Left ventricle myocardium inferior (tissue), 1 donor: ENCODE data around the gene LTBP1. TPM values are rescaled to one million over a fixed set of nuclear protein-coding genes. Genes with fewer than 3 reads are reported as not detected.

Experiments used
- DNase-seq: peaks from one replicate; pipeline ENCODE4 v3.0.0-alpha.2; 2020
- H3K27ac ChIP-seq: fragments of 200-600 bp; replicated peaks from 2 replicates; pipeline ENCODE4 v1.8.0; 2021
- H3K27me3 ChIP-seq: fragments of 200-600 bp; 2 replicates; pipeline ENCODE4 v1.8.0; 2021; ENCODE audit warnings: low read depth
- H3K36me3 ChIP-seq: fragments of 200-600 bp; 2 replicates; pipeline ENCODE4 v1.8.0; 2021
- H3K4me1 ChIP-seq: fragments of 200-600 bp; 2 replicates; pipeline ENCODE4 v1.8.0; 2021
- H3K4me3 ChIP-seq: fragments of 200-600 bp; 2 replicates; pipeline ENCODE4 v1.8.0; 2021; ENCODE audit warnings: mild to moderate bottlenecking, moderate library complexity
- H3K9me3 ChIP-seq: fragments of 200-600 bp; replicated peaks from 2 replicates; pipeline ENCODE4 v1.8.0; 2021
- intact Hi-C: fragments of 100-400 bp; cut with micrococcal nuclease; formaldehyde crosslinking; loops from one replicate; pipeline ENCODE4 v1.11.0; 2022
- total RNA-seq: library from RNA; stranded (reverse); fragmentation: NEBNext Ultra II Directional; extraction: Animal tissue kit (Norgen Biotek cat#: 25700); gene quantifications from one replicate; pipeline ENCODE4 v1.2.1, GENCODE V29; 2021
- TF ChIP-seq, protein P1 (sequence below): fragments of 200-600 bp; IDR thresholded peaks from 2 replicates; pipeline ENCODE4 v1.8.0; 2021; ENCODE audit warnings: antibody characterized with exemption, mild to moderate bottlenecking, borderline replicate concordance
- donor health status: DM: no; HTN: yes; CAD: no; lungs with severe emphysema.

Gene LTBP1
- total RNA-seq, 1 donor from 2014 or later = 88.9 TPM

DNA sequence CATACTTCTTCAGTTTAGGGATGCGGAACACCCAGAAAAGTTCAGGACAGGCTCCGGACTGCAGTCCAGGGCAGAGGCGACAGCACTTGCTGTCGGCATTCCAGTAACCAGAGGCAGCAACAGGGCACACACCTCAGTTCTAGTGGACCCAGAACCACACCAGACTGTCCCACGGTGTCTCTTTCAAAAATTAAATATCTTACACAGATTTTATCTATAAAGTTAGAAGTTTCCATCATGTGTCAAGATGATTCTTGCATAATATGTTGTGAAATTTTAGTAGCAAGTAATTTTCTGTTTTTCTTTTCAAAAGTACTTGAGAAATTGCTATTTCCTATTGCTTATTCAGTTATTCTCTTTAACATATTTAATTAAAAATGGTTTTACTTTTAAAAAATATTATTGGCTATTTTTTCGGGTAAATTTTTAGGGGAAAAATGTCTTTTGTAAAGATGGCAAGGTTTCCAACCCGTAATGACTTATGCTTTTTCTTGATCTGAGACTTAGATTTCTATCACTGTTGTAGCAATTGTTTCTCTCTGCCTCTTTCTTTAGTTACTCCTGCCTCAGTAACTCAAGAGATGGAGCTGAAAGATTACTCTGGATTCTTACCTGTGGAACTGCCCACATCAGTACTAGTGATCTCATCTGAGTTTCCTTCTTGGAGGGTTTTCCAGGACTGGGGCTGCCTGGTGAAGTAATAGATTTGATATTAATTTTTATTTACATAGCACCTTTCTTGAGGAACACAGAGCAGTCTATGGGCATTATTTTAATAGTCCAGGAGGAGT, 182.7 kb downstream of the LTBP1 start:
- H3K4me1 ChIP-seq = peaks cover 37% of the 10 kb centered on the region

DNA sequence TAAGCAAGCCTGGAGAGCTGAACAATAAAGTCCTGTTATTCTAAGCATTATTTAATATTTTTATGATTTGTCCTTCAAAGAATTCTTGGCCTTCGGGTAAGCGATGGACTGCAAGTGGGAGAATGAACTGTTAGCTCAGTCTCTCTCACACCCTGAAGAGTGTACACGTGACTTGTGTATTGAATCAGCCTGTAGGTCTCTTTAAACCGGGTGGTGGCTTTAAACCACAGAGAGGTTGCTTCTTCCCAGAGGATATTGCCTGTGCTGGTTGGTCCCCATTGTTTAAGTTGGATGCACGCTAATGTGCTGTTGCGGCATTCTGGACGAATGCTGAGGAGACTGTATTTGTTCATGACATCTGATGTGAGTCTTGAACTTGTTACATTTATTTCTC, 183.3 kb downstream of the LTBP1 start:
- no peaks in the 10 kb centered on the region for H3K36me3 ChIP-seq
- H3K27me3 ChIP-seq = no peaks in the 10 kb centered on the region
- H3K27ac ChIP-seq = peak overlapping the region; percentile 45
- no peak overlapping the region for H3K4me3 ChIP-seq
- no peak for DNase-seq
- peaks cover 43% of the 10 kb centered on the region for H3K4me1 ChIP-seq
- intact Hi-C loops = no loop called here
- no peaks in the 10 kb centered on the region for H3K9me3 ChIP-seq
- TF ChIP-seq, protein P1, sequence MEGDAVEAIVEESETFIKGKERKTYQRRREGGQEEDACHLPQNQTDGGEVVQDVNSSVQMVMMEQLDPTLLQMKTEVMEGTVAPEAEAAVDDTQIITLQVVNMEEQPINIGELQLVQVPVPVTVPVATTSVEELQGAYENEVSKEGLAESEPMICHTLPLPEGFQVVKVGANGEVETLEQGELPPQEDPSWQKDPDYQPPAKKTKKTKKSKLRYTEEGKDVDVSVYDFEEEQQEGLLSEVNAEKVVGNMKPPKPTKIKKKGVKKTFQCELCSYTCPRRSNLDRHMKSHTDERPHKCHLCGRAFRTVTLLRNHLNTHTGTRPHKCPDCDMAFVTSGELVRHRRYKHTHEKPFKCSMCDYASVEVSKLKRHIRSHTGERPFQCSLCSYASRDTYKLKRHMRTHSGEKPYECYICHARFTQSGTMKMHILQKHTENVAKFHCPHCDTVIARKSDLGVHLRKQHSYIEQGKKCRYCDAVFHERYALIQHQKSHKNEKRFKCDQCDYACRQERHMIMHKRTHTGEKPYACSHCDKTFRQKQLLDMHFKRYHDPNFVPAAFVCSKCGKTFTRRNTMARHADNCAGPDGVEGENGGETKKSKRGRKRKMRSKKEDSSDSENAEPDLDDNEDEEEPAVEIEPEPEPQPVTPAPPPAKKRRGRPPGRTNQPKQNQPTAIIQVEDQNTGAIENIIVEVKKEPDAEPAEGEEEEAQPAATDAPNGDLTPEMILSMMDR = no peak

More for the DNA sequence above, 182.7 kb downstream of the LTBP1 start:
- no peak for DNase-seq
- Histone ChIP-seq H3K36me3 (no peaks in the 10 kb centered on the region), H3K4me3 (no peak overlapping the region), H3K27ac (peak overlapping the region; percentile 45), H3K9me3 (no peaks in the 10 kb centered on the region), H3K27me3 (no peaks in the 10 kb centered on the region)
- intact Hi-C loops = no loop called here
- TF ChIP-seq, protein P1 = no peak

DNA sequence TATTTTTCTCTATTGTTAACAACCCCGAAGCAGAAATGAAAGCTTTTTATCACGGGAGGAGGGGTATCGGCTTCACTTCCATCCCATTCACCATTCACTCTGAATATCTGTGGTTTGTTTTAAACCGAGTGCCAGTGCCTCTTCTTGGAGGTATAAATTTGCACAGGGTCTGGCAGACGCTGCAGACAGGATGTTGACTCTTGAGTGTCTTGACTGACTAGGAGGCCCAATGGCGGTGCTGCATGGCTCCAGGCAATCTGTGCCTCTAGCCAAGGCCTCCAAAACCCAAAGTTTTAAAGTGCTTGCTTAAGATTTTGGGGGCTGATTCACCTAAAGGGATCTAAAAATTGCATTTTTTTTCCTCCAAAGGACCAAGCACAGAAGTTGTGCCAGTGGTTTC, 183.8 kb downstream of the LTBP1 start:
- Histone ChIP-seq H3K4me1 (peaks cover 48% of the 10 kb centered on the region), H3K9me3 (no peaks in the 10 kb centered on the region), H3K36me3 (no peaks in the 10 kb centered on the region), H3K27ac (peak overlapping the region; percentile 45), H3K27me3 (no peaks in the 10 kb centered on the region), H3K4me3 (no peak overlapping the region)
- TF ChIP-seq, protein P1 = no peak
- no peak for DNase-seq
- intact Hi-C loops = no loop called here

DNA sequence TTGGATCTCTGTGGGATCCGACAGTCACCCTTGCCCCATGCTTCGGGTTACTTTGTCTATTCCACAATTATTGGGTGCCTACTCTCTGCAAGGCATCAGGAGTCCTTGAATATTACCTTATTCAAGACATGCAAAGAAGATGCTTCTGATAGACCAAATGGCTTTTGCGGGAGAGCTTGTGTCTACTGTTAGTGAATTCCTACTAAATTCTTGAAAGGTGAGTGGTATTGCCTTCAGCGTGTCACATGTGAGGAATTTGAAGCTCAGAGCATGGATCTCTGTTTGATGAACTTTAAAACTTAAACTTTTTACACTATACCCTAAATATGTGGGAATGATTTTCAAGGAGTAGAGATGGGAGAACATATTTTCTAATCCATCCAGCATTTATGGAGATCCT, 184.4 kb downstream of the LTBP1 start:
- intact Hi-C loops = no loop called here

DNA sequence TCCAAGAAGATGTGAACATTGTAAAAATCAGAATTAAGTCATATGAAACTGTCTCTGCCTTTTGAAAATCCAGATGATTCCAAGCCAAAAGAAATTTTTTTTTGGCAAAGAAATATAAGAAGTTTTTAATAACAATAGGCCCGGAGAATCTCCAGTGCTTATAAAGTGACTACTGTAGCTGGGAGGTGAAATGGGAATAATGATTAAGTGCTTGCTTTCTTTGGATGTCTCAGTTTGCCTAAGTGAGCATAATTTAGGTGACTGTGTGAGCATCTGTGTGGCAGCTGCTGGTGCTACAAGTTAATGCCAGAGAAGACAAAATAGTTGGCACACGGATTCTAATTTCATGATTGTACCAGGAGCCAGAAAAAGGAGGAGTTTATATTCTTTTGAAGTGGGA, 185.0 kb downstream of the LTBP1 start:
- Histone ChIP-seq H3K27me3 (no peaks in the 10 kb centered on the region), H3K27ac (peak overlapping the region; percentile 86), H3K36me3 (no peaks in the 10 kb centered on the region), H3K4me3 (no peak overlapping the region), H3K9me3 (no peaks in the 10 kb centered on the region), H3K4me1 (peaks cover 60% of the 10 kb centered on the region)
- intact Hi-C loops = no loop called here
- DNase-seq = no peak
- TF ChIP-seq, protein P1 = no peak

More for the DNA sequence above, 184.4 kb downstream of the LTBP1 start:
- Histone ChIP-seq H3K36me3 (no peaks in the 10 kb centered on the region), H3K4me3 (no peak overlapping the region), H3K9me3 (no peaks in the 10 kb centered on the region), H3K27ac (no peak overlapping the region), H3K27me3 (no peaks in the 10 kb centered on the region), H3K4me1 (peaks cover 53% of the 10 kb centered on the region)
- TF ChIP-seq, protein P1 = no peak
- DNase-seq = no peak
